ENCODE results near the gene EPHB2.

DNA sequence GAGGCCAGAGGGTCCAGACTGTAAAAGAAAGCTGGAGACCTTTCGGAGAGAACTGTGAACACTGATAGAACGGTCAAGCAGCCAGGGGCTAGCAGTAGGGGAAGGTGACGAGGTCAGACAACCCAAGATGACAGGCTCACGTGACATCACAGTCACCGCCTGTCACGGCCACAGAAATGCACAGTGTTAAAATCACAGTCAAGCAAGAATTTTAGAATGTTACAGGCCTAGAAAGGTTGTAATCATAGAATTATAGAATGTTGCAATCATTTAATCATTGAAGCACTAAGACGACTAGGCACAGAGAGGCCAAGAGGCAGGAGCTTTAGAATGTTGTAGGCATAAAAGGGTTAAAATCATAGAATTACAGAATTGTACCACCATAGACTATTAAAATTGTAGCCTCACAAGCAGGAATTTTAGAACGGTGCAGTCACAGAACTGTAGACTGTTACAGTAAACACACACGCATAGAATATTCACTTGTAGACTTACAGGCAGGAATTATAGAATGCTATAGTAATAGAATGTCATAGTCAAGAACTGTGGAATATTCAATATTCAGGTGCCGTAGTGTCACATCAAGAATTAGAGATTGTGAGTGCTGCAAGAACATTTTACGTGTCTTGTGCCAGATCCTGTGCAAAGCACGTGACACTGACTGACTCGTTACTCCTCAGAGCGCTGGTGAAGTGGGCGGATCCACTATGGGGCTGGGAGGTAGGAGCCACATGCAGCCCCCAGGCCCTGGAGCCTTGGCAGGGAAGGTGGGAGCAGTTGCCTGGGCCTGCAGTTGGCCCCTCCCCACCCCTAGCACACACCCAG, 118.1 kb downstream of the EPHB2 start:
- TF ChIP-seq, protein P1, sequence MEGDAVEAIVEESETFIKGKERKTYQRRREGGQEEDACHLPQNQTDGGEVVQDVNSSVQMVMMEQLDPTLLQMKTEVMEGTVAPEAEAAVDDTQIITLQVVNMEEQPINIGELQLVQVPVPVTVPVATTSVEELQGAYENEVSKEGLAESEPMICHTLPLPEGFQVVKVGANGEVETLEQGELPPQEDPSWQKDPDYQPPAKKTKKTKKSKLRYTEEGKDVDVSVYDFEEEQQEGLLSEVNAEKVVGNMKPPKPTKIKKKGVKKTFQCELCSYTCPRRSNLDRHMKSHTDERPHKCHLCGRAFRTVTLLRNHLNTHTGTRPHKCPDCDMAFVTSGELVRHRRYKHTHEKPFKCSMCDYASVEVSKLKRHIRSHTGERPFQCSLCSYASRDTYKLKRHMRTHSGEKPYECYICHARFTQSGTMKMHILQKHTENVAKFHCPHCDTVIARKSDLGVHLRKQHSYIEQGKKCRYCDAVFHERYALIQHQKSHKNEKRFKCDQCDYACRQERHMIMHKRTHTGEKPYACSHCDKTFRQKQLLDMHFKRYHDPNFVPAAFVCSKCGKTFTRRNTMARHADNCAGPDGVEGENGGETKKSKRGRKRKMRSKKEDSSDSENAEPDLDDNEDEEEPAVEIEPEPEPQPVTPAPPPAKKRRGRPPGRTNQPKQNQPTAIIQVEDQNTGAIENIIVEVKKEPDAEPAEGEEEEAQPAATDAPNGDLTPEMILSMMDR (IDR thresholded peaks at IDR 0.05), result no peak
- no peak for TF ChIP-seq POLR2A (IDR thresholded peaks at IDR 0.05)
- no peak for TF ChIP-seq POLR2AphosphoS5 (IDR thresholded peaks at IDR 0.05)
- TF ChIP-seq EP300 (IDR thresholded peaks at IDR 0.05), result no peak

Data from suprapubic skin (tissue), 4 donors.